HG02981 (cell line): Measurements from ENCODE around the gene ANGPTL1.
"Not testable (repeated sequence)": the region's sequence is repeated elsewhere in the genome, so short reads cannot be mapped to it uniquely, and the experiment has no call there.

Experiments used
- ATAC-seq: cut with Tn5 transposase; IDR thresholded peaks from one replicate; pipeline ENCODE4 v1.9.1; 2021; ENCODE audit warnings: mild to moderate bottlenecking, moderate library complexity; ENCODE audit not compliant: unreplicated experiment

The ANGPTL1 gene

GRCh38 chr1:178868706-178869105 lies 2.2 kb downstream of the ANGPTL1 start:
- no peak for ATAC-seq

- ATAC-seq: no peak
Observed at GRCh38 chr1:178867670-178868069, 3.2 kb downstream of the ANGPTL1 start.

DNA sequence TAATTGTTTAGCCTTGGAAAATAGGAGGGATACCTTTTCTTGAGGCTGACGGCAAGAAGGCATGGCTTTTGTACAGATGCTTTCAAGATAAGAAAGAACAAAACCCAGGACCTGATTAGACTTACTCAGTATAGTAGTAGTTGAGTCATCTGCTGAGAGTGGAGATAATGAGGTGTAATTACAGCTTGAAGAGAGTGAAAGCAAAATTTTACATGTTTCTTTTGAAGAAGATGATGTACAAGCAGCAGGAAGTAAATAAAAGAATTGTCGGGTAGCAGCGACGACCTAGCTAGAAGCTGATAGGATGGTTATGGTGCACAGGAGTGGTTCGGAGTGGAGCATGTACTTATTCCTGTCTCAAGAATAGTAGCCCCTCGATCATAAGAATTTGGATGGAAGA lies 6.6 kb downstream of the ANGPTL1 start:
- no peak for ATAC-seq

DNA sequence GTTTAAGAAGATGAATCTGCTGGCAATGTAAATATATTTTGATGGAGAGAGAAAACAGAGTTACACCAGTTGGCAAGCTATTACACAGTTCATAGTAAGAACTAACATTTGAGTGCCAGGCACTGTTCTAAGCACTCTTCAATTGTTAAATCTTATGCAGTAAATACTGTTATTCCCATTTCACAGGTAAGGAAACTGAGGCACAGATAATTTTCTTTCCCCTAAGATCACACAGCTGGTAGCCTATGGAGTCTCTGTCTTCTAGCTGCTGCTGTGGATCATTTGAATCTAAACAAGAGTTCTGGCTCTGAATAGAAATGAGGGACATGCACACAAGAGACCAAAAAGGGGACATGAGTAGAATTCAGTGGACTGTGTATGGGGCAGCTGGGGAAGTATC lies 8.0 kb downstream of the ANGPTL1 start:
- no peak for ATAC-seq

DNA sequence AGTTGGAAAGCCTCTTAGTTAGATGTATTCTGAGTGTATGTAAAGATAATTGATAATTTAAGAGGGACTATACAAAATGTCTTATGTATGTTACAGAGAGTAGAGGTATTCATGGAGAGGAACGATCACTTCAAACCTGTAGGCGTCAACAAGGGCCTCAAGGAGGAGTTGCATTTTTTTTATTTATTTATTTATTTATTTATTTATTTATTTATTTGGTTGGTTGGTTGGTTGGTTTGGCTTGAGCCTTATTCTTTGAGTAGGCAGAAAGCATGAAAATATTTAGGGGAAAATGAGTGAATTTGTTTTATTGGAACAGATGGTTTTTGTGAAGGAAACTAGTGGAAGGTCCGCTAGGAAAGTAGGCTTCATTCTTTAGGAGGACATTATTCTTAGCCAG lies 8.5 kb downstream of the ANGPTL1 start:
- ATAC-seq: no peak

GRCh38 chr1:178857126-178857525 lies 13.8 kb downstream of the ANGPTL1 start:
- no peak for ATAC-seq

- no peak for ATAC-seq
Observed at GRCh38 chr1:178849918-178850317, 21.0 kb downstream of the ANGPTL1 start.

- ATAC-seq: not testable (repeated sequence)
Observed at GRCh38 chr1:178847919-178848318, 23.0 kb downstream of the ANGPTL1 start.

DNA sequence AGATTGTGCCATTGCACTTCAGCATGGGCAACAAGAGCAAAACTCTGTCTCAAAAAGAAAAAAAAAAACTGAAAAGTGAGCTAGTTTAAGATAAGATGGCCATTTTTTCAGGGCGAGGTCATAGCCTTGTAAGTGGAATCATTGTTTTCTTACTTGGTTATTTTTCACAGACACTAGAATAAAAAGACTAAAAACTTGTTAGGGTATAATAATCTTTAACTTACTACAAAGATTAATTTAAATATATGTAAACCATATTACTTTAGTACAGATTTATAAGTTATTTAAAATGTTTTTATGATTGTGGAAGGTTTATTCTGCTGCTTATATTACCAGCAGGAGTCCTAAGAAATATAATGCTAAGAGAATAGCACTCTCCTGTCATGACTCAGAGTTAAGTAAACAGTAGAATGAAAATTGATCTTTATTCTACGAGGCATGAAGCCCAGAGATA lies 23.5 kb downstream of the ANGPTL1 start:
- ATAC-seq: no peak

DNA sequence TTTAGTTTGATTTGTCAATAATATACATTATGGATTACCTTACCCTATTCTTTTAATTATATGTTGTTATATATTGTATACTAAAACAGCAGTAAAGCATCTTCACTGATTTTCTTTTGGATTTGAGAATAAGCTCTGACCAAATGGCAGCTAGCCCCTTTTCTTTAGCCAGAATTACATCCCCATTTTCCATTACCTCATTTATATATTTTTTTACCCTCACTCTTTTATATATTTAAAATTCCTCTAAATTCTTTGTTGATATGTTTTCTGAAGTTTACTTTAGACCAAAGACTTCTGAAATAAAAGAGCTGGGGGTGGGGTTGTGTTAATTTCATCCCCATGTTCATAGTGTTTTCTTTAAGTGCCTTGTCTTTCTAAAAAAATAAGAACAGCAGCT lies 24.6 kb downstream of the ANGPTL1 start:
- ATAC-seq: no peak

DNA sequence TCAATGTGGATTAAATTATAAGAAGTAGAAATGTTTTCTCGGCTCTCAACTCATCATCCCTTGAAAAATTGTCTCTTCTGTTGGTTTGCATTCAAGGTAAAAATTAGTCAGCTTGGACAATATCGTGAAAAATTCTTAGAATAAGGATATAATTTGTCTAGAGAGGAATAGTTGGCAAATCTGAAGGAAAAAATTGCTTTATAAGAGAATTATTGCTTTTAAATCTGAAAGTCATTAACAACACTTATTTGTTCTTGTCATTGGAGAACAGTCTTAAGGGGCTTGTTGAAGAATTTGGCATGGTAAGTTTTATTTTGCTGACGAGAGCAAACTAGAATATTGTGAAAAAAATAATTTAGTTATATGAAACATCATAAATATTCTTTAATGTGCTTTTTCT lies 26.4 kb downstream of the ANGPTL1 start:
- no peak for ATAC-seq

GRCh38 chr1:178825167-178825566 lies 45.7 kb downstream of the ANGPTL1 start:
- ATAC-seq: no peak

GRCh38 chr1:178821134-178821866 lies 49.6 kb downstream of the ANGPTL1 start:
- no peak for ATAC-seq

DNA sequence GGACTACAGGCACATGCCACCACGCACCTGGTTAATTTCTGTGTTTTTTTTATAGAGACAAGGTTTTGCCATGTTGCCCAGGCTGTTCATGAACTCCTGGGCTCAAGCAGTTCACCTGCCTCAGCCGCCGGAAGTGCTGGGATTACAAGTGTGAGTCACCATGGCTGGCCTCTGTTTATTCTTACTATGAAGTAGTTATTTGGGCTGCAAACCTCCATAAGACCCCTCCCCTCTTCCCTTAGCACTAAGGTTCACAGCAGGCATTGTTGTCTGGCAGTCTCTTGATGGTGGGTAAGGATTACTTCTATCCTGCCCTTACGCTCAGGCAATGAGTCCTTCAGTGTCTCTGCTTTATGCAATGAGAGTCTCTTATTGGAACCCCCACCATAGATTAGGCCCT lies 51.8 kb downstream of the ANGPTL1 start:
- ATAC-seq: no peak

DNA sequence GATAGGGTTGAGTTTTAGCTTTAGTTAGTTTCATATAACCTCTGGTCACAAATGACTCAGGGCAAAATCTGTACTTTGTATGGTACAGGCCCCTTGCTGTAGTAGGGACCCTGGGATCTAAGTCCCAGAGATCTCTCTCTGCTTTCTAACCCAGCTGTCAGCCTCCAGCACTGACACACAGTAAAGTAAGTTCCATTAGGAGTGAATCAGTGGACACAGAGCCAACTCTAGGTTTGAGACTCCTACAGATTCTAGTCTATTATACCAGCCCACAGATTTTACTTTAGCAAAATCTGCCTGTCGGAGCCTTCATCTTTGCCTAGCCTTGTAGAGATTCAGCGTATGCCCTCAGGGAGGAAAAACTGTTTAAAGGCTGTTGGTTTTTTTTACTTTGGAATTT lies 52.5 kb downstream of the ANGPTL1 start:
- no peak for ATAC-seq

- ATAC-seq: no peak
Observed at GRCh38 chr1:178810585-178810984, 60.3 kb downstream of the ANGPTL1 start.

DNA sequence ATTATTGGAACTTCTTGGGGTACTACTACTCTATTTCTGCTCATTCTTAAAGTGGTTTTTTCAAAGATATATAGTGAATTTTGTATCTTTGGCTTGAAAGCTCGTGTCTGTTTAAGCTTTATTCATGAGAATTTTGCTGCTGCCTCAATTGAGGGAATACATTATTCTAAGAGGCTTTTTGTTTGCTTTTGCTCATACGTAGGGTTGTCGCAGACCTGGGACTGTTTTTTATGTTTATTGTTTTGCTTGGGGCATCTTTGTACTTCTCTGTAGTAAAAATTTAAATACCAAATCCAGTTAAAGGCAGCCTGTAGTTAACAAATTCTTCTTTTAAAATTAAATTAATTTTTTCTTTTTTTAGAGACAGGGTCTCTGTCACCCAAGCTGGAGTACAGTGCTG lies 62.3 kb downstream of the ANGPTL1 start:
- ATAC-seq: no peak

DNA sequence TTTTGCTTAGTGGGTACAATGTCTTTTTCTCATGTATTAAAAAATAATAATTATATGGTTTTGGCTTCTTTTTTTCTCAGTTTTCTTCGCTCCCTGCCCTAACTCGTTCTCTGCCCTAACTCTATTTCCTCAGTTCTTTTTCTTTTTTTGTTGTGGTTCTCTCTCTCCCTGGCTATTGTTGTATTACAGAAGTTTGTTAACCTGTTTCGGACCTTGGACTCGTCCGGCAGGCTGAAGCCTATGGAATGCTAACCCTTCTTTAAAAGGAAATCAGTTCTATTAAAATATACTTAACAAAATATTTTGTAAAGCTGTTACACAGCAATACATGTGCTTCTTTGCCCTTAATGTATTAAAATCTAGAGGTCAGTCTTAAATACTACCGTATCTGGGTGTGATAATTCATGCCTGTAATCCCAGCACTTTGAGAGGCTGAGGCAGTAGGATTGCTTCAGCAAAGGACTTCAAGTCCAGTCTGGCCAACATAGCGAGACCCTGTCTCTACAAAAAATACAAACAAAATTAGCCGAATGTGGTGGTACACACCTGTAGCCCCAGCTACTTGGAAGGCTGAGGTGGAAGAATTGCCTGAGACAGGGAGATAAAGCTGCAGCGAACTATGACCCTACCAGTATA lies 64.1 kb downstream of the ANGPTL1 start:
- ATAC-seq: no peak

DNA sequence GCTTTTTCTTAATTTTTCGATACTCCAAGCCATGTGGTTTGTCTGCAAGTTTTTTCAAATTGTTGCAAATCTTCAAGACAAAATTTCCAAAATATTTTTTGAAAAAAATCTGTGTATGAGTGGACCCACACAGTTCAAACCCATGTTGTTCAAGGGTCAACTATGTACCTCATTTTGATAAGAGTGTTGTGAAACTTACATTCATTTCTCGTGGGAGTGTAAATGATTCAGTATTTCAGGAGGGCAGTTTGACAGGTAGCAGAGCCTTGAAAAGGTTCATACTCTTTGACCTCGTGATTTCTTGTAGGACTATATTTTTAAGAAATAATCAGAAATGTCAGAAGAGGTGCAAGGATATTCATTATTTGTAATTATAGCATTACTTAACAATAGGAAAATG lies 68.0 kb downstream of the ANGPTL1 start:
- no peak for ATAC-seq
